HG02763 (cell line): Measurements from ENCODE around the gene CFAP251.
"Not testable (repeated sequence)": the region's sequence is repeated elsewhere in the genome, so short reads cannot be mapped to it uniquely, and the experiment has no call there.

Experiments used
- ATAC-seq: cut with Tn5 transposase; IDR thresholded peaks from one replicate; pipeline ENCODE4 v1.9.1; 2021; ENCODE audit warnings: mild to moderate bottlenecking, moderate library complexity; ENCODE audit not compliant: unreplicated experiment

CFAP251 gene

DNA sequence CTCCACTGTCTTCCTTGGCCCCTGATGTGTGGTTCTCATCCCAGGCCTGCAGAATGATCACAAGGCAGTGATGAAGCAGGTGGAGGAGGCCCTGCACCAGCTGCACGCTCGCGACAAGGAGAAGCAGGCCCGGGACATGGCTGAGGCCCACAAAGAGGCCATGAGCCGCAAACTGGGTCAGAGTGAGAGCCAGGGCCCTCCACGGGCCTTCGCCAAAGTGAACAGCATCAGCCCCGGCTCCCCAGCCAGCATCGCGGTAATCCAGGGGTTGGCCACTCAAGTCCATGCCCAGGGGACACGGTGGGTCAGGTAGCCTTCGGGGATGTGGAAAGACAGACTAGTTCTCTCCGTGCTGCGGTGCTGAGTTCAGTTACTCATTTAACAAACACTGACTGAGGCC, 18.8 kb upstream of the CFAP251 start:
- ATAC-seq, result no peak

DNA sequence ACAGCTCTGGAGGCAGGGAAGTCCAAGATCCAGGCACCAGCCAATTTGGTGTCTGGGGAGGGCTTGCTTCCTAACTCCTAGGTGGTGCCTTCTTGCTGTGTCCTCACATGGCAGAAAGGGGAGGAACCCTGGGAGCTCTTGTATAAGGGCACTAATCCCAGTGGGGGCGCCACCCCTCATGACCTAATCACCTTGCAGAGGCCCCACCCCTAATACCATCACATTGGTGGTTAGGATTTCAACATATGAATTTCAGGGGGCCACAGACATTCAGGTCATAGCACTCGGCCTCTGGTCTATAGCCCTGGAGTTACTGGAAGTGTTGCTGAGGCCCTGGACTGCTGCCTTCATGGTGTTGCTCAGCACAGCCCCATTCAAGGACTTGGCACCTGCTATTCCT, 15.2 kb upstream of the CFAP251 start:
- ATAC-seq, result no peak

DNA sequence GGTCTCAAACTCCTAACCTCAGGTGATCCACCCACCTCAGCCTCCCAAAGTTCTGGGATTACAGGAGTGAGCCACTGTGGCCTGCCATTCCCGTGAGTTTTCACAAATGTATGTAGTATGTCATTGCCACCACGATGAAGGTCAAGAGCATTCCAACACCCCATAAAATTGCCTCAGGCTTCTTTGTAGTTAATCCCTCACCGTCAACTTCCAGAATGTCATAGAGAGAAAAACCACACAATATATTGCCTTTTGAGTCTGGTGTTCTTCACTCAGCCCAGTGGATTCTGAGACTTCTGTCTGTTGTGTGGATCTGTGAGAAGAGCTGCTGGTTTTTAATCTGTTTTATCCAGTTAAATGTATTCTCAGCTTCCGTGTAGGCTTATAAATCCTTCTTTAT, 12.6 kb upstream of the CFAP251 start:
- ATAC-seq, result no peak

DNA sequence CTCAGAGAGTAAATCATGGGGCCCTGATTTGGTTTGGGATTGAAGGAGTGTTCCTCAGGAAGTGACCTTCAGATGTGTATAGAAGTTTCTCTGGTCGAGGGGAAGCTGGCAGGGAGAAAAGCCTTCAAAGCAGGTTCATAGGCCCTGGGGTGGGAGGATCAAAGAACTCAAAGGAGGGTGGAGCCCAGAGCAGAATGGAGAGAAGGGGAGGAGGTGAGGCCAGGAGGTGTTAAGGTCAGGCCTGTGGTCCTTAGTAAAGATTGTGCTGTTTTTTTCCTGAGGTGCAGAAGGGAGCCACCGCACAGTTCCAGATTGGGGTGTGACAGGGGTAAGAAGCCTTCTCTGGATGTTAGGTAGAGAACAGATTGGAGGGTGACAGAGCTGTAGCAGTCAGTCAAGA, 9.7 kb upstream of the CFAP251 start:
- ATAC-seq, result no peak

DNA sequence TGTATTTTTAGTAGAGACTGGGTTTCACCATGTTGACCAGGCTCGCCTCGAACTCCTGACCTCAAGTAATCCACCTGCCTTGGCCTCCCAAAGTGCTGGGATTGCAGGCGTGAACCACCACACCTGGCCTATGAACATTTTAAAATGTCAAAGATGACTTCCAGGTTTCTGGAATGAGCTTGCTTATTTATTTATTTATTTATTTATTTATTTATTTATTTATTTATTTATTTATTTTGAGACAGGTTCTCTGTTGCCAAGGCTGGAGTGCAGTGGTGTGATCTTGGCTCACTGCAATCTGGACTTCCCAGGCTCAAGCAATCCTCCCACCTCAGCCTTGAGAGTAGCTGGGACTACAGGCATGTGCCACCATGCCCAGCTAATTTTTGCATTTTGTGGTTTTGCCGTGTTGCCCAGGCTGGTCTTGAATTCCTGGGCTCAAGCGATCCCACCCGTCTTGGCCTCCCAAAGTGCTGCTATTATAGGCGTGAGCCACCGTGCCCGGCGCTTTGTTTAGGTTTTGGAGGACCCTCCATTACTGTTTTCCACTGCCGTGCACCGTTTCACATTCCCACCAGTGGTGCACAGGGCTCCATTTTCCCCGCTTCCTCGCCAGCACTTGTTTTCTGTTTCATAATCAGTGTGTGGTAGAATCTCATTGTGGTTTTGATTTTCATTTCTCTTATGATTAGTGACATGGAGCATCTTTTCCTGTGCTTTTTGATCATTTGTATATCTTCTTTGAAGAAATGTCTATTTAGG, 6.4 kb upstream of the CFAP251 start:
- ATAC-seq, result no peak

DNA sequence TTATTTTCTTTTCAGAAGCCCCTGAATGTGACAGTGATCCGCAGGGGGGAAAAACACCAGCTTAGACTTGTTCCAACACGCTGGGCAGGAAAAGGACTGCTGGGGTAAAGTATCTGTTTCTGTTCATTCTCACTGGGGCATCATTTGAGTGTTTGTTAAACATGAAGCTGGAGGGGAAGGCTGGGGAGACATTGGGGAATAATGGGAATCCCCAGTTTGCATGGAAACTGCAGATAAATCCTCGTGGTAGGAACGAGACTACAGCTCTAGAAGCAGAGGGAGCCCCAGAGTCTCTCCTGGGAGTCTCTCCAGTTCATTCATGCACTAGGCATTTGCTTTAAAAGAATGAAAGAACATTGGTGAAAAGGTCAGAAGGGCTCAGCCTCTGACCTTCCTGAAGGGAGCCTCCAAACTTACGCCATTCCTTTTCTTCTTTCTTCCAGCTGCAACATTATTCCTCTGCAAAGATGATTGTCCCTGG, 2.5 kb upstream of the CFAP251 start:
- ATAC-seq, result no peak

DNA sequence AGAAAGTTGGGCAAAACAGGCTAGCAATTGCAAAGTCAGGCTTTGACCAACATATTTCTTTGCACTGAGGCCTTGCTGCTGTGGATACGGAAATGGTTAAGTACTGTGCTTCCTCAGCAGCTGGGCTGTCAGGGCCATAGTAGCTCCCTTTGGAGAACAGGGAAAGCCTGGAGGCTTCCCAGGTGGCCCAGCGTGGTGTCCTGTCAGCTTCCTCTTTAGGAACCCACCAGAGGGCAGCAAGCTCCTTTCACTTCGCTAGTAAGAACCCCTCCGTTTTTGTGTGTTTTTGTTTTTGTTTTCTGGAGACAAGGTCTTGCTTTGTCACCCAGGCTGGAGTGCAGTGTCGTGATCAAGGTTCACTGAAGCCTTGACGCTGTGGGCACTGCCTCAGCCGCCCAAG, 1.7 kb upstream of the CFAP251 start:
- ATAC-seq, result no peak

DNA sequence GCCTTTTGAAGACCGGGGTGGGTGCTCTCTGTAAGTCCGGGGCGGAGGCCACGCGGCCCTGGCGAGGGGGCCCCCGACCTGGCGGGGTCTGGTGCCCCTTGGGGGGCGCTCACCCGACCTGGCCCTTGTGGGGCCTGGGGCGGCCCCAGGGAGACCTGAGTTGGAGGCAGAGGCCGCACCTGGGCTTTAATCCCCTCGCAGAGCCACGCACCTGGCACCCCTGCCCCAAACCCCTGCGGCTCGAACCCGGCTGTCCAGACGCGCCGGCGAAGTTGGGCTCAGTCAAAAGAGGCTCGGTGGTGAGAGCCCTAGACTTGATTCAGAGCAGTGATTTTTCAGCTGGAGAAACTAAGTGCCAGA, 267 bp downstream of the CFAP251 start:
- ATAC-seq, result no peak

DNA sequence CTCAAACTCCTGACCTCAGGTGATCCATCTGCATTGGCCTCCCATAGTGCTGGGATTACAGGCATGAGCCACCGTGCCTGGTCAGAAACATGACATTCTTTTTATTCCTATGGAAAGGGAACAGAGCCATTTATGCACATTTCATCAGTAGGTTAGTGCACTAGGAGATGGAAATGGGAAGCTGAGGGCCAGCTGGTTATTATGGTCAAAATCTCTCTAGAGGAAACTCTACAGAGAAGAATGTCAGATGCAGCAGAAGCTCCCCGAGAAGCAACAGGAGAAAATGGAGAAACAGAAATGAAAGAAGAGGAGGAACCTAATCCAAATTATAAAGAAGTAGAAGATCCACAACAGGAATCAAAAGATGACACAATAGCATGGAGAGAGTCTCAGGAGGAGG, 2.7 kb downstream of the CFAP251 start:
- ATAC-seq, result no peak

DNA sequence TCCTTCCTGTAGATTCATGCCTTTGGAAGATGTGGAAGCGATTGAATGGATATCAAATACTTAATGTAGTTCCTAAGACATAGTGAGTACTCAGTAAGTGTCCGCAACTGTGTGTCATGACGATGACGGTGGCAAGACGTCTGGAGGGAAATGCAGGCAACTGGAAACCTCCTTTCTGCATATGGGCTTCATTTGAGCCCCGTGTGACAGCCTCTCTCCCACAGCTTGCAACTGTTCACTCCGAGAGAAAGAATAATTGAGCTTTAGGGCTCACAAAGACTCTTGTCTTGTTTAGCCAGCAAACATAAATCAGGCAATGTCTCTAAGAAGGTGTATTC, 6.9 kb downstream of the CFAP251 start:
- no peak for ATAC-seq

DNA sequence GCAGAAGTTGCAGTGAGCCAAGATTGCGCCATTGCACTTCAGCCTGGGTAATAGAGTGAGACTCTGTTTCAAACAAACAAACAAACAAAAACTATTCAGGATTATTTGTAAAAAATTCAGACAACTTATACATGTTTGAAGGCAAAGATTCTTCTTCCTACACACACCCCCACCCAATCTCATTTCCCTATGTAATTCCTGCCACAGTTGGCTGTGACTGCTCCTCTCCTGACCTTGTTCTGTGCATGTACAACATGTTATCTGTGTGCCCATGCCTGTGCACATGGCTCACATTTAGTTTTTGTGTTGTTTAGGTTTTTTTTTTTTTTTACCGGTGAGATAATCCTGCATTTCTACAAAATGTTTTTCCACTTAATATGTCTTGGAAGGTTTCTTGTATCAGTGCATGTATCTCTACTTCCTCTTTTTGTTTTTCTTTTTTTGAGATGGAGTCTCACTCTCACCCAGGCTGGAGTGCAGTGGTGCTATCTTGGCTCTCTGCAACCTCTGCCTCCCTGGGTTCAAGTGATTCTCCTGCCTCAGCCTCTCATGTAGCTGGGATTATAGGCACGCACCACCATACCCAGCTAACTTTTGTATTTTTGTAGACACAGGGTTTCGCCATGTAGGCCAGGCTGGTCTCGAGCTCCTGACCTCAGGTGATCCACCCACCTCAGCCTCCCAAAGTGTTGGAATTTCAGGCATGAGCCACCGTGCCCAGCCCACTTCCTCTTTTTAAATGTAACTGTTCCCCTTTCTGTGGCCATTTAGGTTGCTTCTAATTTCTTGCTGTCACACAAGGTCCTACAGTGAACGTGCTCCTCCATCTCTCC, 8.7 kb downstream of the CFAP251 start:
- no peak for ATAC-seq

DNA sequence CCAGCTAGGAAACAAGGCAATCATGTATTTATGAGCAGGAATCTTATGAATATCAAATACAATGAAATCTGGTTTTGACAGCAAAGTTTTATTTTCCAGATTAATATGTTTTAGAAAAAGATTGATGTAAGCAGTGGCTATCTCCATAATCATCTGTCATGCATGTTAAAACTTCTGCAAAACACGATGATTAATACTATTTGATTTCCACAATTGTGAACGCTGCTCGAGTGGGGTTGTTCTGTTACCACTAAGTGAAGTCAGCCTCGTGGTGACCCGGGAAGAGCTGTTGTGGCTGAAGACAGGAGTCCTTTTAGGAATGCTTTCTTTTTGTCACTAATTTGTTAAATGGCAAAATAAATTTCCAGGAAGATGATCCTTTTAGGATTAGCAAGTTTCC, 9.4 kb downstream of the CFAP251 start:
- ATAC-seq, result no peak

DNA sequence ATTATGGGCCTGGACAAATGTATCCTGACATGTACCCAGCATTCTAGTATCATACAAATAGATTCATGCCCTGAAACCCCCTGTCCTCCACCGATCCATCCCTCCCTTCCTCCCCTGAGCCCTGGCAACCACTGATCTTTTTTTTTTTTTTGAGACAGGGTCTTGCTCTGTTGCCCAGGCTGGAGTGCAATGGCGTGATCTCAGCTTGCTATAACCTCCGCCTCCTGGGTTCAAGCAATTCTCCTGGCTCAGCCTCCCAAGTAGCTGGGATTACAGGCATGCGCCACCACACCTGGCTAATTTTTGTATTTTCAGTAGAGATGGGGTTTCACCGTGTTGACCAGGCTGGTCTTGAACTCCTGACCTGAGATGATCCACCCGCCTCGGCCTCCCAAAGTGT, 11.2 kb downstream of the CFAP251 start:
- ATAC-seq, result not testable (repeated sequence)

DNA sequence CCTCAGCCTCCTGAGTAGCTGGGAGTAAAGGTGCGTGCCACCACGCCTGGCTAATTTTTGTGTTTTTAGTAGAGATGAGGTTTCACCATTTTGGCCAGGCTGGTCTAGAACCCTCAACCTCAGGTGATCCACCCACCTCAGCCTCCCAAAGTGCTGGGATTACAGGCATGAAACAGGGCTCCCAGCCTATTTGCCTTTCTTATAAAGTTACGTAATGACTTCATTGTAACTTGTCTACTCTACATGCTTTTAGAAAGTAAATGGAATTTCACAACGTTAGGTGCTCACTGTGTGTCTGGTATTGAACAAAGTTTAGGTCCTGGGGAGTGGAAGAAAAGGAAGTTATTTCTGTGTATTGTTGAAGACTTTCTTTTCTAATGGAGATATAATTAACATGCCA, 12.5 kb downstream of the CFAP251 start:
- no peak for ATAC-seq

DNA sequence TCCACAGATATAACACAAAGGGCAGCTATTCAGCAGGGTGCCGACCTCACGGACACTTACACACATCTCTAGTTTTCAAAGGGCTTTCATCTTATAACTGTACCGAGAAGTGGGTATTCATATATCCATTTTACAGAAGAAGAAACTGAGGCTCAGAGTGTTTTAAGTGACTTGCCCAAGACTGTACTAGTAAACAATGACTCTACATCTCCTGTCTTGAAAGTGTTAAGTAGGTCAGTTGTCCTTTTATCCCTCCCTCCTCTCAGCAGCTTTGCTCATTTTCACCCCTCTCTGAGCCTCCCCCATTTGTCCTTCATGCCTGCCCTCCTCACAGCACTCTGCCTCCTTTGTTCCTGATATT, 13.8 kb downstream of the CFAP251 start:
- no peak for ATAC-seq

DNA sequence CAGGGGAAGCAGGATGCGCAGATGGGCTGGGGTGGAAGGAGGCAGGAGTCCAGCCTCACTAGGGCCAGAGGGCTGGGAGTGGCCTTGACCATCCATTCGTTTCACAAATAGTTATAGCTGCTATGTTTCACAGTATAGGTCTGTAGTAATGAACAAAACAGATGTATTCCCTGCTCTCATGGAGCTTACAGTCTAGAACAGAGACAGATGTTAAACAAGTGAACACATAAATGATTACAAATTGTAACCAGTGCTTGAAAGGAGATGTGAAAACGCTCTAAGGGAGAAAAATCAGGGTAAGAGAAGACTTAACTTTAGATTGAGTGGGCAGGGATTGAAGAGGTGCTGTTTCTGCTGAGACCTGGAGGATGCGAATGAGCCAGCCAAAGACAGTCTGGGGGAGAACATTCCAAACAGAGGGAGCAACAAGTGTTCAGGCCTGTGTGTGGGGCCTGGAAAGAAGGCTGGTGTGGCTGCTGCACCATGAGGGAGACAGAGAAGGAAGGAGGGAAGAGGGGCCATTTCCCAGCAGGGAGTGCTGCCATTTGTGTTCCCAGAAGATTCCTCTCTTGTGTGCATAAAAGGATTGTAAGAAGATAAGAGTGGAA, 14.6 kb downstream of the CFAP251 start:
- ATAC-seq, result no peak

DNA sequence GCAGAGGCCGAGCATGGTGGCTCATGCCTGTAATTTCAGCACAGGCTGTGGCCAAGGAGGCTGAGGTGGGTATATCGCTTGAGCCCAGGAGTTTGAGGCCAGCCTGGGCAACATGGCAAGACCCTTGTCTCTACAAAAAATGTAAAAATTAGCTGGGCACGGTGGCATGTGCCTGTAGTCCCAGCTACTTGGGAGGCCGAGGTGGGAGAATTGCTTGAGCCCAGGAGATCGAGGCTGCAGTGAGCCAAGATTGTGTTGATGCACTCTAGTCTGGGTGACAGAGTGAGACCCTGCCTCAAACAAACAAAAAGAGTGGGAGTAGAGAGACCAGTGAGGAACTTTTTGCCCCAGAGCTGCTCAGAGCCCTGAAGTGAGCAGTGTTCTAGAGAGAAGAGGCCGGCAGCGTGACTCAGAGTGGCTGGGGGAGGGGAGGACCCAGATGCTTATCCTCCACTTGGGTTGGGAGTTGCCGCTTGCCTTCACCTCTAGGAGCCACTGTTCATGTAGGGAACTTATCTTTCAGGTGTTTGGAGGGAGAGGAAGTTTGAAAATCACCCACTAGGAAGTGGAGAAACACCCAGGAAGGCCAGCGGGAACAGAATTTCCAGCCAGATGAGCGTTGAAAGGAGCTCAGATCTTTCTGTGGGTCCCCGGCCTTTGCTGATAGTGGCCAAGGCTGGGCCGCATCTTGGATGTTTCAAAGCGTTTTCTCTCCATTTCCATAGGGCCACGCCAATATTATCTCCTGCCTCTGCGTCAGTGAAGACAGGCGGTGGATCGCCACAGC, 15.3 kb downstream of the CFAP251 start:
- no peak for ATAC-seq

DNA sequence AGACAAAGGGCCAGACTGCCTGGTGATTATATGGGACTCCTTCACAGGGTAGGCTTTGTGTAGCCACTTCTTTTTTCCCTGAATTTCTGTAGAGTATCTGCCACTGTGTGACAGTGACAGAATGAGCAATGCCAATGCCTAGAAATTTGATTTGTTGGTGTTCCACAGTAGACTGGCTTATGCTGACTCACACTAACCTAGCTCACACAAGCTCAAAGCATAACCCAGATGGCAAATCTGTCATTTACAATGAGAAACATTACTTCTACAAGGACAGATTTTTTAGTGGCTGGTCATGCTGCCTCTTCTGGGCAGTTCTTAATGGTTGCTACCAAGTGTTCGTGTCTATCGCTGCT, 15.9 kb downstream of the CFAP251 start:
- no peak for ATAC-seq

DNA sequence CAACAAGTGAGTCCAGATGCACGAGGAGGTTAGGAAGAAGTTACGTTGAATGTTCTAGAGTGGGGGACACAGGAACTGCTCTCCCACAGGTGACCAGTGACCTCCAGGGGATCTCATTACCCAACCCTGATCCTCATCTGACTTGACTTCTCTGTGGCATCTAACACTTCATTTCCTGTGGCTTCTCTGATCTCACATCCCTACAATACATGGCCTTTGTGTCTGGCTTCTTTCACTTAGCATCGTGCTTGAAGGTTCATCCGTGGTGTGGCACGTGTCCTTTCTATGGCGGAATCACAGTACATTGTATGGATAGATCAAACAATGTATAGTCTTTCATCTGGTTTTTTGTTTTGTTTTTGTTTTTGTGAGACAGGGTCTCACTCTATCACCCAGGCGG, 19.3 kb downstream of the CFAP251 start:
- ATAC-seq, result no peak

DNA sequence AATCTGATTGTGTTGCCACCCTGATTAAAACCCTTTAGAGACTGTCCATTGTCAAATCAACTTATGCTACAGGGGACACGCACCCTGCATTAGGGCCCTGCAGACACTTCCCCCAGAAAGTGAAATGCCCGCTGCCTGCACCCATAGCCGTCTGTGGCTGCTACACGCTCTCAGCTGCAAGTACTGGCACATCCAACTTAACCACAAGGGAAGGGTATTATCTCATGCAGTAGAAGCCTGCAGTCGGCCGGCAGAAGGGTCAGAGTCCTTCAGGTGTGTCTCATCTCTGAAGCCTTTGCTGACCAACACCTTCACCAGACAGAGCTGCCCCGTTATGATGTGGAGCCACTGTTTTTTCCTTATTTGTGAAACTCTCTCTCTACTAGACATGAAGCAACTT, 20.8 kb downstream of the CFAP251 start:
- ATAC-seq, result no peak

DNA sequence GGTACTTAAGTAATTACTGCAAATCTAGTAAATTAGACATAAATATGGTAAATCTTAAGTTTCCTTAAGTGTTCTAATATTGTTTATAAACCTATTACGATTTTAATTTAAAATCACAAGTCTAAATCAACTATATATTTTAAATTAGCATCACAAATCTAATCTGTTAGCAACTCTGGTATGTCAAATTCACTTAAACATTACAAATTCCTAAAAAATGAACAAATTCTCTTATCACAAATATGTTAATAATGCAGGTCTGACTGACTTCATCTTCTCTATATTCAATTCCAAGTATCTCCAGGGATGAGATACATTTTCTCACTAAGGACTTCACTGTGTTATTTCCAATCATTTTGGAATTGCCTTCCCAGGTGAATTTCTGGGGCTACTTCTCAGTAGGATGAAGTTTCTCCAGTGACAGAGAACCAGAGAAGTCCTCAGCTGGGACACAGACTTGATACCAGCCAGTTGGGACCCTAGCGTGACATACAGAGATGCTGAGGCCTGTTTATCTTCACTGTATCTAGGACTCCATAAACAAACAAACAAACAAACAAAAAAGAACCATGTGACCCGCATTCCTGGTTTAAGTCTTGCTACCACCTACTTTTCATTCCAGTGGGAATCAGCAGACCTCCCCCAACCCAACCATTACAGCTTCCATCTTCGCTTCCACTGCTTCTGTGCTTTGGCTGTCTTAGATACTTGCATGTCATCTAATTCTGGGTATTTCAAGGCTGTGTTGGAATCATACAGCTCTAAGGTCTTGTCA, 21.8 kb downstream of the CFAP251 start:
- no peak for ATAC-seq
